Stomach (tissue), 9 donors: ENCODE measurements around the gene FSTL5. TPM values are rescaled to one million over a fixed set of nuclear protein-coding genes. Genes with fewer than 3 reads are reported as not detected.

Source experiments
- DNase-seq, 2 donors: peaks; one replicate each; pipeline versions ENCODE4 v3.0.0 to v3.0.0-alpha.2; 2013 to 2019
- H3K27ac ChIP-seq, 5 donors: fragments of 200-600 bp in 4 of 5; sonication (generic) in 4 of 5; one replicate each; pipeline ENCODE4 v1.5.1; 2013 to 2019; ENCODE audit warnings: mild to moderate bottlenecking in 1 of 5, moderate library complexity in 1 of 5
- H3K27me3 ChIP-seq, 3 donors: fragments of 200-600 bp; sonication (generic); one replicate each; pipeline ENCODE4 v1.5.1; 2017 to 2019; ENCODE audit warnings: mixed run types in 1 of 3
- H3K36me3 ChIP-seq, 4 donors: fragments of 200-600 bp; sonication (generic); 1 replicate in 3 of 4; 2 replicates in 1 of 4; pipeline ENCODE4 v1.5.1; 2016 to 2019
- H3K4me1 ChIP-seq, 4 donors: fragments of 200-600 bp; sonication (generic); one replicate each; pipeline ENCODE4 v1.5.1; 2016 to 2019
- H3K4me3 ChIP-seq, 4 donors: fragments of 200-600 bp; sonication (generic) in 3 of 4; one replicate each; pipeline ENCODE4 v1.5.1; 2016 to 2019; ENCODE audit warnings: mild to moderate bottlenecking in 1 of 4
- H3K9me3 ChIP-seq, 4 donors: fragments of 200-600 bp; sonication (generic); one replicate each; pipeline ENCODE4 v1.5.1; 2016 to 2019
- CTCF ChIP-seq, 7 experiments: fragments of 450-650 bp in 4 of 7; fragments of 200-600 bp in 3 of 7; sonication (generic) in 3 of 7; IDR thresholded peaks; one replicate each; pipeline ENCODE4 v1.5.1; 2016 to 2019; ENCODE audit warnings: antibody characterized with exemption in 7 of 7, control low read depth in 2 of 7, mild to moderate bottlenecking in 1 of 7
- EP300 ChIP-seq: sonication (generic); formaldehyde crosslinking; IDR thresholded peaks from one replicate; pipeline ENCODE4 v1.6.1; 2017; ENCODE audit warnings: antibody characterized with exemption
- POLR2A ChIP-seq, 4 donors: fragments of 450-650 bp; IDR thresholded peaks; one replicate each; pipeline ENCODE4 v1.6.1; 2016; ENCODE audit warnings: antibody characterized with exemption in 4 of 4, control low read depth in 2 of 4, mild to moderate bottlenecking in 1 of 4, moderate library complexity in 1 of 4
- POLR2AphosphoS5 ChIP-seq, 3 donors: sonication (generic); formaldehyde crosslinking; IDR thresholded peaks; one replicate each; pipeline ENCODE4 v1.6.1; 2016; ENCODE audit warnings: antibody characterized with exemption in 3 of 3
- WGBS, 5 donors: extraction: QIAGEN DNeasy Blood & Tissue Kit in 3 of 5; methylation state at CpG; one replicate each; pipeline versions ENCODE4 v1.1.5 to v1.1.7; 2013 to 2018; 5-methylcytosine and 5-hydroxymethylcytosine counted together
- intact Hi-C: fragments of 100-400 bp; cut with DNase I; formaldehyde crosslinking; loops from one replicate; pipeline ENCODE4 v1.15.1; 2023; ENCODE audit warnings: low total_unique reads
- polyA plus RNA-seq, 3 donors: library from polyadenylated mRNA; stranded (reverse); fragments of 200-250 nt; gene quantifications; one replicate each; pipeline ENCODE4 v1.2.3, GENCODE V29; 2013
- total RNA-seq, 5 donors: library from RNA; depleted of rRNA; stranded (reverse); fragments of >200 nt; gene quantifications; one replicate each; pipeline versions ENCODE4 v1.1.0 to v1.2.3, GENCODE V29; 2014 to 2016
- donor health status: healthy with polysubstance abuse.
- donor health status: Bipolar disorder and iron deficiency.
- donor health status: healthy.

FSTL5 gene
- total and polyA plus RNA-seq, 8 donors = 4.6 TPM; not detected in 7

- Histone ChIP-seq H3K27ac (no peak overlapping the region), H3K4me1 (no peaks in the 10 kb centered on the region), H3K9me3 (peaks cover 0 to 12% (median 0%) of the 10 kb centered on the region in 4 donors), H3K27me3 (no peaks in the 10 kb centered on the region), H3K4me3 (no peak overlapping the region), H3K36me3 (no peaks in the 10 kb centered on the region)
- intact Hi-C loops = no loop called here
- no peak for DNase-seq
- TF ChIP-seq EP300 (no peak), CTCF (IDR thresholded peaks at IDR 0.05) (no peak), POLR2AphosphoS5 (IDR thresholded peaks at IDR 0.05) (no peak), POLR2A (IDR thresholded peaks at IDR 0.05) (no peak)
- WGBS, 5 donors = 28 to 53% (median 48%) methylated on average over 1 of the region's 1 CpG
These were observed 521.1 kb downstream of the FSTL5 start for GRCh38 chr4:161642708-161643107.

- Histone ChIP-seq H3K27me3 (no peaks in the 10 kb centered on the region), H3K36me3 (no peaks in the 10 kb centered on the region), H3K27ac (no peak overlapping the region), H3K9me3 (no peaks in the 10 kb centered on the region), H3K4me1 (no peaks in the 10 kb centered on the region), H3K4me3 (no peak overlapping the region)
- intact Hi-C loops = no loop called here
- TF ChIP-seq POLR2A (IDR thresholded peaks at IDR 0.05) (no peak), CTCF (IDR thresholded peaks at IDR 0.05) (no peak)
- WGBS, 5 donors = 75 to 85% (median 84%) methylated on average over 14 of the region's 14 CpGs
- peak in 1 of 2 donors; percentile 1 for DNase-seq
These were observed 533.9 kb downstream of the FSTL5 start for GRCh38 chr4:161629694-161630441.

- 56 to 73% (median 61%) methylated on average over 4 of the region's 4 CpGs for WGBS, 5 donors
- H3K4me1 ChIP-seq = no peaks in the 10 kb centered on the region
- H3K27me3 ChIP-seq = no peaks in the 10 kb centered on the region
- no peaks in the 10 kb centered on the region for H3K36me3 ChIP-seq
- TF ChIP-seq POLR2AphosphoS5 (IDR thresholded peaks at IDR 0.05) (no peak), EP300 (no peak), CTCF (IDR thresholded peaks at IDR 0.05) (no peak), POLR2A (IDR thresholded peaks at IDR 0.05) (no peak)
- H3K27ac ChIP-seq = no peak overlapping the region
- intact Hi-C loops = no loop called here
- no peak for DNase-seq
- no peak overlapping the region for H3K4me3 ChIP-seq
- H3K9me3 ChIP-seq = no peaks in the 10 kb centered on the region
These were observed 559.1 kb downstream of the FSTL5 start for GRCh38 chr4:161604516-161605300.

GRCh38 chr4:161601011-161601410 is 562.8 kb downstream of the FSTL5 start:
- Histone ChIP-seq H3K36me3 (no peaks in the 10 kb centered on the region), H3K27ac (no peak overlapping the region), H3K4me1 (no peaks in the 10 kb centered on the region), H3K9me3 (no peaks in the 10 kb centered on the region), H3K27me3 (no peaks in the 10 kb centered on the region), H3K4me3 (no peak overlapping the region)
- intact Hi-C loops = no loop called here
- DNase-seq = no peak
- TF ChIP-seq EP300 (no peak), POLR2A (IDR thresholded peaks at IDR 0.05) (no peak), POLR2AphosphoS5 (IDR thresholded peaks at IDR 0.05) (no peak), CTCF (IDR thresholded peaks at IDR 0.05) (no peak)
